Fibroblast of lung (primary cell): ENCODE measurements around the gene RNU5B-1.

Source experiments
- CTCF ChIP-seq, 2 donors: IDR thresholded peaks in 1 of 2; conservative IDR thresholded peaks in 1 of 2; 1 replicate in 1 of 2; 2 replicates in 1 of 2; pipeline ENCODE4 v1.5.1; 2011 to 2012; ENCODE audit warnings: low read length in 2 of 2, control low read depth in 1 of 2, inconsistent platforms in 1 of 2, low read depth in 1 of 2, mild to moderate bottlenecking in 1 of 2
- EZH2 ChIP-seq: IDR thresholded peaks from 2 replicates; pipeline ENCODE4 v1.5.1; 2012; ENCODE audit warnings: low read length, control low read depth, mild to moderate bottlenecking; ENCODE audit errors: missing control alignments

- TF ChIP-seq CTCF (conservative IDR thresholded peaks at IDR 0.05 in 1 of 2, IDR thresholded peaks at IDR 0.05 in 1 of 2; ENCODE audit: low read depth in 1 of 2, low read length in 2 of 2) (no peak), EZH2 (no peak)
Observed at GRCh38 chr15:65333148-65333820, 28.8 kb downstream of the RNU5B-1 start.
